ENCODE data around the gene GPC5.

DNA sequence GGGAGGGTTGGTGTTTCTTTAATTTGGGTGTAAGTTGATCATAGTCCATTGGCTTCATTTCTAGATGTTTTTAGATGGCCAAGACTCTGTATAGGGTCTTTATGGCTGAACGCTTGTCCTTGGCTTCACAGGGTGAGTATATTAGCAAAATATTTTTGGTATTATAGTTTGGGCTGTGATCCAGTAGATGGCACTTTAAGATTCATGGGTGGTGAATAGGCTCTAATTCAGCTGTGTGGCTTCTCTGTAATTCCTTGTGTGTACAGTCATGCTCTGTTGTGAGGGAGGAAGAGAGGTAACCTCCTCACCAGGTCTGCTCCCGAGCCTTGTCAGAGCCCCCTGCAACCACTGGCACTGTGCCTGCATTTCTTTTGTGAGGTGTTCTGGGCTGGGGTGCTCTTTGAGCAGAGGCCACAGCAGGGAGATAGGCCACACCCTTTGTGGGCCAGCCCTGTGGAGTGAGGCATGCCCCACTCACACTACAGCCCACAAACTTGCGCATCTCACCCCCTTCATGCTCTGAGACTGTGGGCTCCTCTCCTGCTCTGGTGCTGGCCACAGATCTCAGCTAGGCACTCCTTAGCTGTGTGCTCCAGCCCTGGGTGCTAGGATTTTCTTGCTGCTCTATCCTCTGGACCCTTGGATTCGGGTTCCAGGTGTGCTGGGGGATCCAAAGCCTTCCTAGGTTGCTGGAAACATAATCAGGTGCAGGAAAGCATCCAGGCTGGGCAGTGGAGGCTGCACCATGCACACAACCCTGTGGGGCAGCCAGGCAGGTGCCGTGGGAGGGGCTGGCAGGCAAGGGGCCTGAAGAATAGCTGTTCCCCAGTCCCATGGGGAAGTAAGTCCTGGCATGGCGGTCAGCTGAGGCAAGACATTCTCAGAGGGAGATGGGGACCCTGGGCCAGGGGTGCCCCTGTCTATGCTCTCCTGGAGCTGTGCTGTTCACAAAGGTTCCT, 193.9 kb downstream of the GPC5 start:
- TF ChIP-seq, protein P1, sequence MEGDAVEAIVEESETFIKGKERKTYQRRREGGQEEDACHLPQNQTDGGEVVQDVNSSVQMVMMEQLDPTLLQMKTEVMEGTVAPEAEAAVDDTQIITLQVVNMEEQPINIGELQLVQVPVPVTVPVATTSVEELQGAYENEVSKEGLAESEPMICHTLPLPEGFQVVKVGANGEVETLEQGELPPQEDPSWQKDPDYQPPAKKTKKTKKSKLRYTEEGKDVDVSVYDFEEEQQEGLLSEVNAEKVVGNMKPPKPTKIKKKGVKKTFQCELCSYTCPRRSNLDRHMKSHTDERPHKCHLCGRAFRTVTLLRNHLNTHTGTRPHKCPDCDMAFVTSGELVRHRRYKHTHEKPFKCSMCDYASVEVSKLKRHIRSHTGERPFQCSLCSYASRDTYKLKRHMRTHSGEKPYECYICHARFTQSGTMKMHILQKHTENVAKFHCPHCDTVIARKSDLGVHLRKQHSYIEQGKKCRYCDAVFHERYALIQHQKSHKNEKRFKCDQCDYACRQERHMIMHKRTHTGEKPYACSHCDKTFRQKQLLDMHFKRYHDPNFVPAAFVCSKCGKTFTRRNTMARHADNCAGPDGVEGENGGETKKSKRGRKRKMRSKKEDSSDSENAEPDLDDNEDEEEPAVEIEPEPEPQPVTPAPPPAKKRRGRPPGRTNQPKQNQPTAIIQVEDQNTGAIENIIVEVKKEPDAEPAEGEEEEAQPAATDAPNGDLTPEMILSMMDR (IDR thresholded peaks at IDR 0.05), result no peak
- TF ChIP-seq, protein P2, sequence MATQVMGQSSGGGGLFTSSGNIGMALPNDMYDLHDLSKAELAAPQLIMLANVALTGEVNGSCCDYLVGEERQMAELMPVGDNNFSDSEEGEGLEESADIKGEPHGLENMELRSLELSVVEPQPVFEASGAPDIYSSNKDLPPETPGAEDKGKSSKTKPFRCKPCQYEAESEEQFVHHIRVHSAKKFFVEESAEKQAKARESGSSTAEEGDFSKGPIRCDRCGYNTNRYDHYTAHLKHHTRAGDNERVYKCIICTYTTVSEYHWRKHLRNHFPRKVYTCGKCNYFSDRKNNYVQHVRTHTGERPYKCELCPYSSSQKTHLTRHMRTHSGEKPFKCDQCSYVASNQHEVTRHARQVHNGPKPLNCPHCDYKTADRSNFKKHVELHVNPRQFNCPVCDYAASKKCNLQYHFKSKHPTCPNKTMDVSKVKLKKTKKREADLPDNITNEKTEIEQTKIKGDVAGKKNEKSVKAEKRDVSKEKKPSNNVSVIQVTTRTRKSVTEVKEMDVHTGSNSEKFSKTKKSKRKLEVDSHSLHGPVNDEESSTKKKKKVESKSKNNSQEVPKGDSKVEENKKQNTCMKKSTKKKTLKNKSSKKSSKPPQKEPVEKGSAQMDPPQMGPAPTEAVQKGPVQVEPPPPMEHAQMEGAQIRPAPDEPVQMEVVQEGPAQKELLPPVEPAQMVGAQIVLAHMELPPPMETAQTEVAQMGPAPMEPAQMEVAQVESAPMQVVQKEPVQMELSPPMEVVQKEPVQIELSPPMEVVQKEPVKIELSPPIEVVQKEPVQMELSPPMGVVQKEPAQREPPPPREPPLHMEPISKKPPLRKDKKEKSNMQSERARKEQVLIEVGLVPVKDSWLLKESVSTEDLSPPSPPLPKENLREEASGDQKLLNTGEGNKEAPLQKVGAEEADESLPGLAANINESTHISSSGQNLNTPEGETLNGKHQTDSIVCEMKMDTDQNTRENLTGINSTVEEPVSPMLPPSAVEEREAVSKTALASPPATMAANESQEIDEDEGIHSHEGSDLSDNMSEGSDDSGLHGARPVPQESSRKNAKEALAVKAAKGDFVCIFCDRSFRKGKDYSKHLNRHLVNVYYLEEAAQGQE (IDR thresholded peaks at IDR 0.05; ENCODE audit: insufficient read depth in 1 of 2, low read depth in 2 of 2, low read length in 1 of 2), result no peak
- TF ChIP-seq POLR2AphosphoS5 (IDR thresholded peaks at IDR 0.05; ENCODE audit: low read depth, low read length) (no peak), TCF7L2 (IDR thresholded peaks at IDR 0.05; ENCODE audit: low read depth, low read length) (no peak), SIN3A (IDR thresholded peaks at IDR 0.05; ENCODE audit: borderline replicate concordance, insufficient read depth, low read depth, low read length) (no peak)
